Epithelial cell of umbilical artery (primary cell): ENCODE measurements around the gene POLL. TPM values are rescaled to one million over a fixed set of nuclear protein-coding genes. Genes with fewer than 3 reads are reported as not detected.

Experiments used
- total RNA-seq: library from RNA; depleted of rRNA; stranded (reverse); fragments of >200 nt; gene quantifications from 2 replicates; pipeline ENCODE4 v1.2.3, GENCODE V29; 2014

The POLL gene
- total RNA-seq = 7.1 and 9.6 TPM in 2 replicates

GRCh38 chr10:101587725-101588653 is at the start of gene POLL, which contains the start of gene DPCD:
Gene POLL (minus strand): TSS chr10:101588257. CDS start chr10:101587360, 897 bp downstream.
Gene DPCD (plus strand): TSS chr10:101588321. CDS start chr10:101588337, 16 bp downstream.

Other genes starting within 250 kb of the POLL start
- gene BTRC, start 234.1 kb downstream of the POLL start, total RNA-seq = 7.5 and 8.2 TPM in 2 replicates
- gene DPCD, start 64 bp upstream of the POLL start, total RNA-seq = 62.0 and 67.6 TPM in 2 replicates
- gene FBXW4, start 106.9 kb upstream of the POLL start, total RNA-seq = 28.6 and 30.1 TPM in 2 replicates
- not detected in 2 replicates for gene FGF8, start 187.9 kb upstream of the POLL start, total RNA-seq
- gene NPM3, start 195.2 kb upstream of the POLL start, total RNA-seq = 176 and 236 TPM in 2 replicates
- 108 and 115 TPM in 2 replicates for gene OGA, start 230.2 kb upstream of the POLL start, total RNA-seq